Measurements from ENCODE around the gene SLC34A3.

DNA sequence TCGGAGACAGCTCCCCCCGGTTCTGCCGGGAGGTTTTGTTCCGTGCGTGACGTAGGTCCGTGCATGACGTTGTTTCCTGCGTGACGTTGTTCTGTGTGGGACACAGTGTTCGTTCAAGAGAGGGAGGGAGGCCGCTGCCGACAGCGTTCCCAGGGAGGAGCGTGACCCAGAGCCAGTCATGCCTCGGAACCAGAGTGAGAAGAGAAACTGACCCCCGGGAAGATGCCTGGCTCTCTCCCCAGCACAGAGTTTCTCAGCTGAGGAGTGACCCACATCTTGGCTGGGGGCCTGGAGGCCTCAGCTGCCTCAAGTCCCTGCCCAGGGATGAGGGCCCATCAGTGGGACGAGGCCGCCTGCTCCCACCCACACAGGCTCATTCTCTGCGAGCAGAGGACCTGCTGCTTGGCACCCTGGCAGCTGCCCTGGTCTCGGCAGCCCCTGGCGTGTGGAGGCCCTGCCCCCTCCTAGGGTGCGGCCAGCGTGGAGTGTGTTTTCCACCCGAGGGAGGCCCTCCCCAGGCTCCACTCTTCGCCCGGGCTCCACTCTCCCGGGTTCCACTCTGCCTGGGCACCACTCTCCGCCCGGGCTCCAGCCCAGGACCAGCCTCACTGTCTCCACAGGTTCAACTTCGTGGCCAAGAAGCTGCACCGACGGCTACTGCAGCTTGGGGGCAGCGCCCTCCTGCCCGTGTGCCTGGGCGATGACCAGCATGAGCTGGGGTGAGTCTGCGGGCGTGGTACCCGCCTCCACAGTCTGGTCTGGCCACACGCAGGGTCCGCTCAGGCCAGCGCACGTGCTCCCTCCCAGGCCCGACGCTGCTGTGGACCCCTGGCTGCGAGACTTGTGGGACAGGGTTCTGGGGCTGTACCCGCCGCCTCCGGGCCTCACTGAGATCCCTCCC lies 17.3 kb upstream of the SLC34A3 start:
- TF ChIP-seq FOXK2 (IDR thresholded peaks at IDR 0.05), result no peak
- TF ChIP-seq PKNOX1 (IDR thresholded peaks at IDR 0.05), result no peak
- TF ChIP-seq FOXM1 (IDR thresholded peaks at IDR 0.05; ENCODE audit: borderline replicate concordance), result no peak
- TF ChIP-seq BHLHE40 (IDR thresholded peaks at IDR 0.05; ENCODE audit: borderline replicate concordance), result no peak
- TF ChIP-seq SP1 (IDR thresholded peaks at IDR 0.05), result no peak
- TF ChIP-seq ELF4 (IDR thresholded peaks at IDR 0.05), result no peak
- TF ChIP-seq FOXA1 (IDR thresholded peaks at IDR 0.05), result no peak
- no peak for TF ChIP-seq HDGF (IDR thresholded peaks at IDR 0.05; ENCODE audit: borderline replicate concordance)
